Subcutaneous abdominal adipose tissue (tissue), 5 donors: ENCODE results near the gene UBASH3A.

Source experiments
- H3K27ac ChIP-seq: one replicate; pipeline ENCODE4 v1.7.0; 2013; ENCODE audit warnings: low read depth, mild to moderate bottlenecking, inconsistent platforms, low read length, moderate library complexity
- H3K27me3 ChIP-seq, 5 donors: one replicate each; pipeline ENCODE4 v1.7.0; 2013; ENCODE audit warnings: low read length in 5 of 5, inconsistent platforms in 1 of 5; ENCODE audit not compliant: control insufficient read depth in 5 of 5, insufficient read depth in 4 of 5
- H3K36me3 ChIP-seq, 5 donors: one replicate each; pipeline ENCODE4 v1.7.0; 2013; ENCODE audit warnings: low read length in 5 of 5; ENCODE audit not compliant: control insufficient read depth in 5 of 5, insufficient read depth in 5 of 5
- H3K4me1 ChIP-seq, 5 donors: one replicate each; pipeline ENCODE4 v1.7.0; 2013; ENCODE audit warnings: low read length in 5 of 5, mild to moderate bottlenecking in 3 of 5, moderate library complexity in 1 of 5; ENCODE audit not compliant: control insufficient read depth in 5 of 5, insufficient read depth in 5 of 5
- H3K4me3 ChIP-seq, 5 donors: one replicate each; pipeline ENCODE4 v1.7.0; 2013; ENCODE audit warnings: low read length in 5 of 5, low read depth in 1 of 5
- H3K9ac ChIP-seq, 5 donors: one replicate each; pipeline ENCODE4 v1.7.0; 2013; ENCODE audit warnings: low read length in 5 of 5, mild to moderate bottlenecking in 4 of 5, moderate library complexity in 3 of 5
- H3K9me3 ChIP-seq, 5 donors: one replicate each; pipeline ENCODE4 v1.7.0; 2013; ENCODE audit warnings: low read length in 5 of 5; ENCODE audit not compliant: control insufficient read depth in 5 of 5
- donor health status: healthy.
- donor health status: healthy.
- donor health status: healthy.
- donor health status: healthy.
- donor health status: healthy.

Gene UBASH3A

DNA sequence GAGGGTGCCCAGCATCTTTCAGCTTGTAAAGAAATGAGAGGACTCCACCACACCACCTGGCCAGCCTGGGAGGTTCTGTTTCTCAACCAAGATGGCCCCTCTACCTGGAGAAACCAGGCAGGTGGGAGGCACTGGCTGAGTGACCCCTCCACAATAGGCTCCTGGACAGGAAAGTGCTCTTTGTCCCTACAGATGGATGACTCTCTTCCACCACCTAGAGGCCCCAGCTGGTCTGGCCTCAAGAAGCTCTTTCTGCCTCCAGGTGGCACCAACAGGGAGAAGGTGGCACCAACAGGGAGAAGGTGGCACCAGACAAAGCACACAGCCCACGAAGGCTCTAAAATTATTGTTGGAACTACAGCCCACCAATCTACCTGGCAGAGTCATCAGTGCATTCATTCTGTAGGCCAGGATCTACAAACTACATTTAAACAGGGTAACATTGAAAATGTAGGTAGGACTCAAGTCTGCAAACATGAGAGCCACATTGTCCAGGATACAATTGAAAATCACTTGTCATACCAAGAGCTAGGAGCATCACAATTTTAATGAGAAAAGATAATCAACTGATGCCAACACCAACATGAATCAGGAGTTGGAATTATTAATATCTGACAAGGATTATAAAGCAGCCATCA is 22.2 kb upstream of the UBASH3A start:
- no peak overlapping the region for H3K4me3 ChIP-seq
- H3K27me3 ChIP-seq: peaks cover 0 to 18% (median 7%) of the 10 kb centered on the region in 5 donors
- H3K9ac ChIP-seq: no peak overlapping the region

DNA sequence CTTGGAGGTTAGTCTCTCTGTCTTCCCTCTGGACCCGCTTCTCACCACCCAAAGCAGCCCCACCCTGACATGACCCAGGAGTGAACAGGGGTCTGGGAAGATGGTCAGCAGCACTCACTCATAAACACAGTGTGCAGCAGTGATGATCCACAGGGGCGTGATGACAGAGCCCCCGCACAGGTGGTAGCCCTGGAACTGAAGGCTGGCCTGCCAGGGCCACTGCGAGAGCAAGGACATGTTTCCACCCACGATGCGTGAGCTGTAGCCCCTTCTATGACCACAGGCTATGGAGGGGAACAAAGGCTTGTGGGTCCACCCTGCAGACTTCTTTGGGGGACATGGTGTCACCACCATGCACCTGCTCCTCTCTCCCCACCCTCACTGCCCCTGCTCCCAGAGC is 20.8 kb upstream of the UBASH3A start:
- Histone ChIP-seq H3K36me3 (no peaks in the 10 kb centered on the region), H3K4me3 (no peak overlapping the region), H3K9me3 (peaks cover 0 to 11% (median 4%) of the 10 kb centered on the region in 5 donors), H3K27ac (no peak overlapping the region), H3K27me3 (peaks cover 0 to 10% (median 8%) of the 10 kb centered on the region in 5 donors), H3K9ac (no peak overlapping the region), H3K4me1 (no peaks in the 10 kb centered on the region)

More for the DNA sequence above, 22.2 kb upstream of the UBASH3A start:
- Histone ChIP-seq H3K9me3 (peaks cover 0 to 11% (median 4%) of the 10 kb centered on the region in 5 donors), H3K27ac (no peak overlapping the region), H3K36me3 (no peaks in the 10 kb centered on the region), H3K4me1 (no peaks in the 10 kb centered on the region)

DNA sequence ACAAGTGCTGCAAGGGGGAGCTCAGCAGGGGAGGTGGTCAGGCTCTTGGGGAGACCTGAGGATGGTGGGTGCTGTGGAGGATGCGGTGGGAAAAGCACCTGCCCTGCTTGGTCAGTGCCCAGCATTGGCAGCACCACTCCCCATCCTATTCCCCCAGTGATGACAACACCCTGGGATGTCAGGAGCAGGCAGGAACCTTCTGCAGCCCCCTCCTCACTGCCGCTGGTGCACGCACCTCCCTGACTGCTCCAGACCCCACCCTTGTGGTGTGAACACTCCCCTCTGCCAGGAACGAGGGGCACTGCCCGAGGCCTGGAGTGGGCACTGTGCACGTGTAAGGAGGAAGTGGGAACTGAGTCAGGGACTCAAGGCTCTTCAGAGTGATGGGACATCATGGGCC is 20.4 kb upstream of the UBASH3A start:
- Histone ChIP-seq H3K27me3 (peaks cover 0 to 10% (median 10%) of the 10 kb centered on the region in 5 donors), H3K9me3 (peaks cover 0 to 11% (median 4%) of the 10 kb centered on the region in 5 donors), H3K9ac (no peak overlapping the region), H3K27ac (no peak overlapping the region), H3K36me3 (no peaks in the 10 kb centered on the region), H3K4me1 (no peaks in the 10 kb centered on the region), H3K4me3 (no peak overlapping the region)

DNA sequence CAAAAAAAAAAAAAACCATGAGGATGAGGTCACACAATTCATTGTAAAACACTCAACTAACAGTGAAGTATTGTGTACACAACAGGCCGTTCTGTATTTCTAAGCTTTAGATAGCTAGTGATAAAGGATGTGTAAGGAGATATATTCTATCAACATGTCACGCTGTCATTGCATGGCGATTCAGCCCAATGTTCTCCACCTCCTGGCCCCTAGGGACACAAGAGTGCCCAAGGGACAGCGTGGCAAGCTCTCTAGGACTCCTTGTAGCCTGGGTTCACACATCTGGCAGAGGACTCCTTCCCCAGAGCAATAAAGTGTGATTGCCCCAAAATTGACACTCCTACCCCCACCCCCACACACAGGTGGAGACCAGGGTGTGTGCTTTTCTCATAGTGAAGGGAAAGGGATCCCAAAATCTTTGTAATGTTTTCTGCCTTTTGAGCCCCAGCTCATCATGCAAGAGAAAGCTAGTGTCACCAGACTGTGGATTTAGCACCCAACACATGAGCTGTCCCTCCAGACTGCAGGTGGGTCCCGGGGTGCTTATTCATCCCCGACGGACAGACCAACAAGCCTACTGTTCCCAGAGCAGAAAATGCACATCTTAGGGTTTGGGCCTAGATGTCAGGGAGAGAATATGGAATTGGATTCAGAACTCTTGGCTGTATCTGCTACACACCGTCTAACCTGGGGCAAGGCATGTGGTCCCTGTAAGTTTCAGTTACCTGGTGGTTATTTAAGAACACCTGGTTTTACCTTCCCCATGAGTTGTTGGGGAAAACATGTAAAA is 19.4 kb upstream of the UBASH3A start:
- no peak overlapping the region for H3K9ac ChIP-seq
- no peaks in the 10 kb centered on the region for H3K4me1 ChIP-seq

DNA sequence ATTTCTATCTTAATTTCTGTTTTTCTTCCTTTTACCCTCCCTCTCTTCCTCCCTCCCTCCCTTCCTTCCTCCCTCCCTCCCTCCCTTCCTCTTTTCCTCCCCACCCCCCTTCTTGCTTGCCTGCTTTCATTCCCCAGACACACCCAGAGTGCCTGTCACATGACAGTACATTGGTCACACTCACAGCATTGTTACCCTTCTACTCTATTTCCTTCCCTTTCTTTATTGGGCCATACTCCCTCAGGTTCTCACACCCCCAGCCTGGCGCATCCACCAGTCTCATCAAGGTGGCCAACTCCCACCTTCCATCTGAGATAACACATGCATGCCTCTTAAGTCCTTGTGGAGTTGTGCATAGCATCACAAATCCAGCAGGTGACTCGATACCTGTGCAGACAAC is 18.7 kb upstream of the UBASH3A start:
- Histone ChIP-seq H3K27ac (no peak overlapping the region), H3K4me3 (no peak overlapping the region), H3K4me1 (no peaks in the 10 kb centered on the region), H3K27me3 (peaks cover 3 to 21% (median 12%) of the 10 kb centered on the region in 5 donors), H3K9me3 (peaks cover 0 to 11% (median 4%) of the 10 kb centered on the region in 5 donors), H3K9ac (no peak overlapping the region), H3K36me3 (no peaks in the 10 kb centered on the region)

More for the DNA sequence above, 19.4 kb upstream of the UBASH3A start:
- Histone ChIP-seq H3K36me3 (no peaks in the 10 kb centered on the region), H3K27ac (no peak overlapping the region), H3K4me3 (no peak overlapping the region), H3K27me3 (peaks cover 3 to 18% (median 10%) of the 10 kb centered on the region in 5 donors), H3K9me3 (peaks cover 0 to 11% (median 4%) of the 10 kb centered on the region in 5 donors)

DNA sequence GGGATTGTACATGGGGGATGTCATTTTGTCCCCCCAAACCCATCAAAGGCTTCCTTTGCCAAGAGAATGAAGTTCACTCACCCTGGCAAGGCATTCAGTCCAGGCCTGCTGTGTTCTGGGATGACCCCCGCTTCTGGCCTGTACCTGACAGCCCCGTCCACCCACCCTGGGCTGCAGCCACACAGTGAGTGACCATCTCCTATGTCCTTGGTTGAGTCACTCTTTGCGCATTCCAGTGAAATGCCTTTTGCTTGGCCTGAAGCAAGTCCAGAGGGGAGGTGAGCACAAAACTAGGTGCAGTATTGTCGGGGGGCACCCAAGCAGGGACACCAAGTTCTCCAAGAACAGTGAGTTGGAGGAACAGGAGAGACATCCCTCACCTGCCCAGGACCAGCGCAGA is 18.1 kb upstream of the UBASH3A start:
- H3K9me3 ChIP-seq: peaks cover 0 to 11% (median 4%) of the 10 kb centered on the region in 5 donors
- no peak overlapping the region for H3K9ac ChIP-seq
- H3K36me3 ChIP-seq: no peaks in the 10 kb centered on the region
- peaks cover 3 to 21% (median 13%) of the 10 kb centered on the region in 5 donors for H3K27me3 ChIP-seq
- no peaks in the 10 kb centered on the region for H3K4me1 ChIP-seq
- H3K27ac ChIP-seq: no peak overlapping the region
- H3K4me3 ChIP-seq: no peak overlapping the region

DNA sequence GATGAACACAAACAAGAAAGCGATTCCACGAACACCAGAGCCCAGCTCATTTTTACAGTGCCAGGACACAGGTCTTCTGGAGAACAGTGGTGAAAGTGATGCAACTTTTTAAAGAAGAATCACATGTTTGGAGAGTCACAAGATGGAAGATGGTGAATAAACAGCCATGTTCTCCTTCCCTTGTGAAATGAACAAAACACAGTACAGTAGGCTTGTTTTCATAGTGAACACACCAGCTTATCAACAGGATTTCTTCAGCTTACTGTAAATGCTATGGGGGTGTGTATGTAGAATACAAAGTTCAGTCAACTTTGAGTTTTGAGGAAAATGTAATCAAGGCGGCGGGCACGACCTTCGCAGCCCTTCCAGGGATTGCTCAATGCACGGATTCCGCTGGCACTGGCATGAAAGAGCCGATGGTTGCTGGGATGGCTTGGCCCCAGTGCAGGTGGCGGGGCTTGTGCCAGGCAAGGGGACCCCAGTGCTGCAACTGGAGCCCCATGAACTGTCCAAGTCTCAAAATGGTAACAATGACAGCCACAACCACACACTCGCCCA is 17.6 kb upstream of the UBASH3A start:
- Histone ChIP-seq H3K9ac (no peak overlapping the region), H3K4me1 (no peaks in the 10 kb centered on the region), H3K4me3 (no peak overlapping the region), H3K27me3 (peaks cover 3 to 21% (median 13%) of the 10 kb centered on the region in 5 donors), H3K36me3 (no peaks in the 10 kb centered on the region), H3K27ac (no peak overlapping the region), H3K9me3 (peaks cover 0 to 11% (median 4%) of the 10 kb centered on the region in 5 donors)

DNA sequence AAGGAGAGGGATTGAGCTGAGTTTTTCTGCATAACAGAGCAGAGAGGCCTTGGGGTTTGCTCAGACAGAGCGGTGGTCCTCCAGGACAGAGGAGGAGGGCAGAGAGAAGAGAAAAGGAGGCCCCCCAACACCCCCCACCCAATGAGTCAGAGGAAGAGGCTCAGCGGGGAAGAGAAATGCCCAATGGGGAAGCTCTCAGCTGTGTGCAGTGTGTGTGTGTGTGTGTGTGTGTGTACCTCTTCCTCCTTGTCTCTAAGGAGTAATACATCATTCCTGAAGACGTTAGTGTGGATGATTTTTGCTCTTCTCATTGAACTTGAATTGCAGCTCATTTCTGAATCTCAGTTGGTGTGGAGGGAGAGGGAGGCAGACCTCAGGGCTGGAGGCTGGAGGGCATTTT is 16.5 kb upstream of the UBASH3A start:
- H3K9me3 ChIP-seq: peaks cover 0 to 4% (median 2%) of the 10 kb centered on the region in 5 donors
- H3K9ac ChIP-seq: no peak overlapping the region
- H3K27me3 ChIP-seq: peaks cover 7 to 21% (median 13%) of the 10 kb centered on the region in 5 donors
- no peaks in the 10 kb centered on the region for H3K4me1 ChIP-seq
- H3K4me3 ChIP-seq: no peak overlapping the region
- no peaks in the 10 kb centered on the region for H3K36me3 ChIP-seq
- H3K27ac ChIP-seq: no peak overlapping the region

DNA sequence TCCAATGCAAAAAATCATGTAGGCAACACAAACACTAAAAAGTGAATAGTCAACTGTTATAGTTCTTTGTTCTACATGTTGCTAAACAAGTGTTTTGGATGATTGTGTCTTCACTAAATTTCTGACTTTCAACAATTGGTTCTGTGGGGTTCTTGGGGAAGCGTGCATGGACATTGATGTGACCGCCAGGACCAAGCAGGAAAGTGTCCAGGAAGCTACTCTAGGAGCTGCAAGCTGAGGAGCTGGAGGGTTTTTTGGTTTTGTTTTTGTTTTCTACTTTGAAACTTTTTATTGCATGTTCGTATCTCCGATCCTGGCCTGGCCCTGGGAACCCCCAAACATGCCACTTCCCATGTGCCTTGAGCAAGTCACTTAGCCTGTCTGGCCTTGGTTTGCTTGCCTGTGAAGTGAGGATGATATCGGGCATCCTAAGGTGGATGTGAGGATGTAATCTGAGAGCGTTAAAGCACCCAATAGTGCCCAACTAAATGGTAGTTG is 15.8 kb upstream of the UBASH3A start:
- Histone ChIP-seq H3K4me1 (no peaks in the 10 kb centered on the region), H3K27me3 (peaks cover 6 to 21% (median 10%) of the 10 kb centered on the region in 5 donors), H3K4me3 (no peak overlapping the region), H3K9me3 (peaks cover 0 to 4% (median 0%) of the 10 kb centered on the region in 5 donors), H3K36me3 (no peaks in the 10 kb centered on the region), H3K9ac (no peak overlapping the region), H3K27ac (no peak overlapping the region)
